WI38 (cell line): ENCODE measurements around the gene GNGT2.

Experiments
- H3K4me3 ChIP-seq: 2 replicates; pipeline ENCODE4 v1.5.1; 2011; ENCODE audit warnings: low read depth, mild to moderate bottlenecking, control low read depth, low read length
- CTCF ChIP-seq: IDR thresholded peaks from 2 replicates; pipeline ENCODE4 v1.5.1; 2012; ENCODE audit warnings: low read depth, mild to moderate bottlenecking, control low read depth, low read length

The GNGT2 gene

GRCh38 chr17:49229076-49229804, 18.9 kb upstream of the GNGT2 start:
- no peak overlapping the region for H3K4me3 ChIP-seq
- TF ChIP-seq CTCF, result no peak

GRCh38 chr17:49227436-49228261, 17.3 kb upstream of the GNGT2 start:
- TF ChIP-seq CTCF, result peak; percentile 62
- no peak overlapping the region for H3K4me3 ChIP-seq

- no peak for TF ChIP-seq CTCF
- no peak overlapping the region for H3K4me3 ChIP-seq
Measured at GRCh38 chr17:49226771-49227435, 16.5 kb upstream of the GNGT2 start.

GRCh38 chr17:49225554-49226236, 15.3 kb upstream of the GNGT2 start:
- TF ChIP-seq CTCF, result no peak
- H3K4me3 ChIP-seq, result no peak overlapping the region

- TF ChIP-seq CTCF, result no peak
- H3K4me3 ChIP-seq, result no peak overlapping the region
Measured at GRCh38 chr17:49224997-49225337, 14.6 kb upstream of the GNGT2 start.

- TF ChIP-seq CTCF, result no peak
- H3K4me3 ChIP-seq, result no peak overlapping the region
Measured at GRCh38 chr17:49224198-49224996, 14.0 kb upstream of the GNGT2 start.
